ENCODE data around the gene ZC3HAV1L. TPM values are rescaled to one million over a fixed set of nuclear protein-coding genes. Genes with fewer than 3 reads are reported as not detected.

The ZC3HAV1L gene
- total and polyA plus RNA-seq, 2 experiments from 2014 or later = 9.8 to 10.9 TPM

DNA sequence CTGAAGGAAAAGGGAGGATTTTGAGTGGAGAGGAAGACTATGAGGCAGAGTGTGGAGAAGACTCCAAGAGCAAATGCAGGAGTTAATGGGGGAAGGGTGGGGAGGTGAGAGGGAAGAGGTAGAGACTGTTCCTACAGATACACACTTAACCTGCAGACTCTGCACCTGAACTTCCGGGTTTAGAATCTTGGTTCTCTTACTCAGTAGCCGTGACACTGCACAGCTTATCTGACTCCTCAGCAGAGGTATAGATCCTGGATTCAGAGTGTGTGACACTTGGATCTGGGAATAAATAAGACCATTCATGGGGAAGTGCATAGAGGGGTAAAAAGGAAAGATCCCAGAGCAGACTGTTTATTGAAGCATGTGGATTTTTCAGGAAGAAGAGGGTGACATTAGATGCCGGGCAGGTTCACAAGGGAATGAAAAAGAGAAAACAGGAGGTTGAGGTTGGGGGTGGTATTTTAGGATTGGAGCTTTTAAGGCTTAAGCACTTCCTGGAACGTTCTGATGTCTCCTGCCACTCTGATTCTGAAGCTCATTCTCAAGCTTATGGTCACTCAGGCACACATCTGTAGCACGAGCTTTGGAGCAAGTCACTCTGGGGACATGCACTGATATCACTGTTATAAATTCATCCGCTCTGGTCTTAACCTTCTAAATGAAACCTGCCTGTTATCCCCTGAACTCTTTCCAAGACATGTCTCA is 5.7 kb upstream of the ZC3HAV1L start:
- H3K9me3 ChIP-seq (ENCODE audit: low read depth) = no peaks in the 10 kb centered on the region
- no peaks in the 10 kb centered on the region for H3K9me2 ChIP-seq (ENCODE audit: insufficient read depth)
- no peak for TF ChIP-seq EZH2 (IDR thresholded peaks at IDR 0.05; ENCODE audit: insufficient read depth, poor library complexity, severe bottlenecking)
- no peak for TF ChIP-seq EZH2phosphoT487 (IDR thresholded peaks at IDR 0.05; ENCODE audit: insufficient read depth, low read depth)
- no peak overlapping the region for H3K4me2 ChIP-seq (ENCODE audit: unreplicated experiment)
- H3K79me2 ChIP-seq (ENCODE audit: insufficient read depth) = no peaks in the 10 kb centered on the region
- no peaks in the 10 kb centered on the region for H3K27me3 ChIP-seq (replicated peaks; ENCODE audit: insufficient read depth)
- H3F3A ChIP-seq (ENCODE audit: insufficient read depth) = peaks cover 5% of the 10 kb centered on the region; the same call in 1 of the 2 replicates
- H3K4me1 ChIP-seq (ENCODE audit: insufficient read depth) = no peaks in the 10 kb centered on the region
- peaks cover 6% of the 10 kb centered on the region; the same call in 1 of the 2 replicates for H3K36me3 ChIP-seq (ENCODE audit: low read depth)
- no peak overlapping the region for H3K4me3 ChIP-seq
- in situ Hi-C loops (cut with MboI) = no loop called here
- no peak overlapping the region for H2AFZ ChIP-seq
- DNase-seq = no peak
- H4K20me1 ChIP-seq (ENCODE audit: insufficient read depth) = no peaks in the 10 kb centered on the region
- H3K9ac ChIP-seq = no peak overlapping the region
- WGBS, 2 experiments (ENCODE audit: low coverage in 1 of 2, low lambda C conversion rate in 2 of 2, missing lambda C conversion rate in 2 of 2) = 58 to 62% methylated on average over 6 of the region's 6 CpGs
- H3K27ac ChIP-seq = no peak overlapping the region

DNA sequence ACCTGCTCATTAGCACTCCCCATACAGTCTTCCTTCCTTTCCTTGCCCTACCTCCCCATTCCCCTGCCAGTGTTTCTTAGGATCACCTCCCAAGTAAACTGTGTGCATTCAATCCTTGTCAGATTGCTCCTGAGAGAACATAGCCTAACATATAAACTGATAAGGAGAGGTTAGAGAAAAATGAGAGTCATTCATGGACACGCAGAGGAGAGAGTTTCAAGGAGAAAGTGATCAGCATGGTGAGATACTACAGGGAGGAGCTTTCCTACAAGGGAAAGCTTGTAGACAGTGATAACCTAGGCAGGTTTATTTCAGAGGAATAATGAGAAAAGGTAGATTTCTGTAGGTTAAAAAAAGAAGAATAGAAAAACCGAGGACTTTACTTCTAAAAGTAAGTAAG is 2.8 kb upstream of the ZC3HAV1L start:
- no peak overlapping the region for H3K27ac ChIP-seq
- H3K9ac ChIP-seq = no peak overlapping the region
- 96% methylated on average over 2 of the region's 2 CpGs for WGBS, 2 experiments (ENCODE audit: low coverage in 1 of 2, low lambda C conversion rate in 2 of 2, missing lambda C conversion rate in 2 of 2)
- no peak for DNase-seq
- H3K36me3 ChIP-seq (ENCODE audit: low read depth) = 0 out of 2 replicates have a peak, but pooled peaks cover 5% of the 10 kb centered on the region
- H3K4me3 ChIP-seq = no peak overlapping the region
- TF ChIP-seq EZH2 (IDR thresholded peaks at IDR 0.05; ENCODE audit: insufficient read depth, poor library complexity, severe bottlenecking) (no peak), EZH2phosphoT487 (IDR thresholded peaks at IDR 0.05; ENCODE audit: insufficient read depth, low read depth) (no peak)
- H3K4me1 ChIP-seq (ENCODE audit: insufficient read depth) = peaks cover 9% of the 10 kb centered on the region; the same call in 1 of the 2 replicates
- no peaks in the 10 kb centered on the region for H3K27me3 ChIP-seq (replicated peaks; ENCODE audit: insufficient read depth)
- H3K79me2 ChIP-seq (ENCODE audit: insufficient read depth) = peaks cover 14% of the 10 kb centered on the region
- H4K20me1 ChIP-seq (ENCODE audit: insufficient read depth) = no peaks in the 10 kb centered on the region
- in situ Hi-C loops (cut with MboI) = no loop called here
- no peaks in the 10 kb centered on the region for H3K9me2 ChIP-seq (ENCODE audit: insufficient read depth)
- H3F3A ChIP-seq (ENCODE audit: insufficient read depth) = 0 out of 2 replicates have a peak, but pooled peaks cover 6% of the 10 kb centered on the region
- H3K4me2 ChIP-seq (ENCODE audit: unreplicated experiment) = no peak overlapping the region
- no peaks in the 10 kb centered on the region for H3K9me3 ChIP-seq (ENCODE audit: low read depth)
- no peak overlapping the region for H2AFZ ChIP-seq

DNA sequence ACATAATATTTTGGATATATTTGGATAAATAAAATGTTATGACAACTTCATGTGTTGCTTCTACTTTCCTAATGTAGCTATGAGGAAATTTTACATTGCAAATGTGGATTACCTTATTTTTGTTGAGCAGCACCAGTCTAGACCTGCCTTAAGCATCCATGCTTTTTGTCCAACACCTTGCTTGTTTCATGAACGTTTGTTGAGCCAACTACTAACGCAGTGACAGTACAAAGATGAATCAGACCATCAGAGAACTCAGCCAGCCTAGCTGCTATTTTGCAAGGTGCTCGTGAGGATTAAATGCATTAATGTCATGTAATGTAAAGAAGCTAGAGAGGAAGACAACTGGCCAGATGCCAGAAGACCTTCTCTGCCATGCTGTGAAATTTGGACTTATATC is 1.1 kb upstream of the ZC3HAV1L start:
- Histone ChIP-seq H3K36me3 (ENCODE audit: low read depth) (peaks cover 19% of the 10 kb centered on the region), H4K20me1 (ENCODE audit: insufficient read depth) (no peaks in the 10 kb centered on the region), H3K9ac (no peak overlapping the region), H3K4me3 (0 out of 2 replicates have a peak overlapping the region, but pooled peaks have one; percentile 89), H3K79me2 (ENCODE audit: insufficient read depth) (peaks cover 30% of the 10 kb centered on the region), H3K27me3 (replicated peaks; ENCODE audit: insufficient read depth) (no peaks in the 10 kb centered on the region), H3K9me3 (ENCODE audit: low read depth) (no peaks in the 10 kb centered on the region), H3K27ac (no peak overlapping the region), H3K4me2 (ENCODE audit: unreplicated experiment) (no peak overlapping the region), H2AFZ (no peak overlapping the region; the same call in 1 of the 2 replicates), H3K4me1 (ENCODE audit: insufficient read depth) (peaks cover 11% of the 10 kb centered on the region; the same call in 1 of the 2 replicates), H3K9me2 (ENCODE audit: insufficient read depth) (no peaks in the 10 kb centered on the region), H3F3A (ENCODE audit: insufficient read depth) (0 out of 2 replicates have a peak, but pooled peaks cover 6% of the 10 kb centered on the region)
- WGBS, 2 experiments (ENCODE audit: low coverage in 1 of 2, low lambda C conversion rate in 2 of 2, missing lambda C conversion rate in 2 of 2) = 69 to 74% methylated on average over 3 of the region's 3 CpGs
- in situ Hi-C loops (cut with MboI) = no loop called here
- no peak for DNase-seq
- TF ChIP-seq EZH2phosphoT487 (IDR thresholded peaks at IDR 0.05; ENCODE audit: insufficient read depth, low read depth) = no peak
- no peak for TF ChIP-seq EZH2 (IDR thresholded peaks at IDR 0.05; ENCODE audit: insufficient read depth, poor library complexity, severe bottlenecking)

DNA sequence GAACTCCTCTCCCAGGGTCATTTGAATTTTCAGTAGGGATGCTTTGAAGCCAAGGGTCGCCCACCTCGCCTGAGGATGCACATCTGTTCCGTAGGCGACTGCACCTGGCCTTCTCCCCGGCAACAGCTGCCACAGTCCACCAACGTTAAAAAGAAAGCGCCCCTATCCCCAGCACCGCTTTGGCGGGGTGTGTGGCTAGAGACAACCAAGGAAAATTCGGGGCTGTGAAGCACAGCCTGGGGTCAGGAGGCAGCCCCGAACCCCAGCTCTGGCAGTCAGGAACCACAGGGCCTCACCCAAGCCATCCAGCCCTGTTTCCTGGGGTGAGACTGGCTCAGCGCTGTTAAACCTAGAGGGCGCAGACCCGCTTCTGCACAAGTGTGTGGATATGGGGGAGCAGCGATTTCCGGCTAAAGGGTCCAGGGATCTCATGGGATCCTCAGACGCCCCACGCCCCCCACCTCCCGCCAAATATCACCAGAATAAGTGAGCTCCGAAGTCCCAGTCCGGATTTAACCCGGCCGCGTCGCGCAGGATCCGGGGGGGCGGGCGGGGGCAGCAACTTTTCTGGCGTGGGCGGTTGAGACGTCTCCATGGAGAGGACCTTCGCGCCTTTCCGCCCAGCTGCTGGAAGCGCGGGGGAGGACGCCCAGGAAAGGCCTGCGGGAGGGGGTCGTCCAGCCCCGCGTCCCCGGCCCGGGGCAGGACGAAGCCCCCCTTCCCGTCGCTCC is 822 bp downstream of the ZC3HAV1L start:
- Histone ChIP-seq H3K9ac (peak overlapping the region; percentile 85), H3K9me2 (ENCODE audit: insufficient read depth) (no peaks in the 10 kb centered on the region), H3K4me1 (ENCODE audit: insufficient read depth) (peaks cover 11% of the 10 kb centered on the region; the same call in 1 of the 2 replicates), H3K36me3 (ENCODE audit: low read depth) (peaks cover 27% of the 10 kb centered on the region), H3F3A (ENCODE audit: insufficient read depth) (0 out of 2 replicates have a peak, but pooled peaks cover 6% of the 10 kb centered on the region), H3K9me3 (ENCODE audit: low read depth) (no peaks in the 10 kb centered on the region), H3K79me2 (ENCODE audit: insufficient read depth) (peaks cover 41% of the 10 kb centered on the region), H3K27ac (peak overlapping the region; percentile 33), H4K20me1 (ENCODE audit: insufficient read depth) (no peaks in the 10 kb centered on the region), H3K4me2 (ENCODE audit: unreplicated experiment) (peak overlapping the region; percentile 91), H2AFZ (peak overlapping the region; percentile 82), H3K4me3 (peak overlapping the region; percentile 89), H3K27me3 (replicated peaks; ENCODE audit: insufficient read depth) (no peaks in the 10 kb centered on the region)
- WGBS, 2 experiments (ENCODE audit: low coverage in 1 of 2, low lambda C conversion rate in 2 of 2, missing lambda C conversion rate in 2 of 2) = 14 to 15% methylated on average over 28 of the region's 47 CpGs
- no peak for TF ChIP-seq EZH2phosphoT487 (IDR thresholded peaks at IDR 0.05; ENCODE audit: insufficient read depth, low read depth)
- no peak for TF ChIP-seq EZH2 (IDR thresholded peaks at IDR 0.05; ENCODE audit: insufficient read depth, poor library complexity, severe bottlenecking)
- DNase-seq = peak; percentile 69
- in situ Hi-C loops (cut with MboI) = no loop called here
